Panc1 (cell line): ENCODE measurements around the gene ACVR1B. TPM values are rescaled to one million over a fixed set of nuclear protein-coding genes. Genes with fewer than 3 reads are reported as not detected.

Source experiments
- ATAC-seq: fragments of 200-7000 bp; cut with Tn5 transposase; 2 replicates; pipeline ENCODE4 v1.9.1; 2020; ENCODE audit warnings: mild to moderate bottlenecking, moderate library complexity
- BruUV-seq: library from RNA; stranded (reverse); fragments of 400-500 nt; replicated peaks from 2 replicates; lab custom pipeline; 2021; lab: Mats Ljungman, UMichigan
- CTCF ChIA-PET: fragments of 300-600 bp; sonication (Branson Sonifier 250); formaldehyde crosslinking; loops from one replicate; lab custom pipeline; 2022; ENCODE audit warnings: antibody characterized with exemption; lab: Charles Lee
- POLR2A ChIA-PET: fragments of 300-600 bp; sonication (Branson Sonifier 250); formaldehyde crosslinking; loops from one replicate; lab custom pipeline; 2022; ENCODE audit warnings: antibody characterized with exemption; lab: Charles Lee
- DNase-seq: peaks from one replicate; pipeline ENCODE4 v3.0.0-alpha.2; 2010; ENCODE audit warnings: low read depth, low spot score
- H3K27ac ChIP-seq: 2 replicates; pipeline ENCODE4 v1.5.1; 2011; ENCODE audit warnings: mild to moderate bottlenecking, low read length, inconsistent platforms
- H3K27me3 ChIP-seq: fragments of 200-500 bp; sonication (Bioruptor generic); 2 replicates; pipeline ENCODE4 v1.6.0; 2014; ENCODE audit warnings: low read length, inconsistent platforms; ENCODE audit not compliant: control insufficient read depth, insufficient read depth
- H3K36me3 ChIP-seq: fragments of 200-500 bp; sonication (Bioruptor generic); 2 replicates; pipeline ENCODE4 v1.5.1; 2014; ENCODE audit warnings: inconsistent platforms, mild to moderate bottlenecking, low read length, moderate library complexity; ENCODE audit not compliant: control insufficient read depth, insufficient read depth
- H3K4me1 ChIP-seq: 2 replicates; pipeline ENCODE4 v1.5.1; 2011; ENCODE audit warnings: inconsistent platforms, mild to moderate bottlenecking, low read length, moderate library complexity; ENCODE audit not compliant: control insufficient read depth, insufficient read depth
- H3K4me3 ChIP-seq, 2 experiments: 2 replicates each; pipeline ENCODE4 v1.5.1; 2011 to 2012; ENCODE audit warnings: low read depth in 2 of 2, low read length in 2 of 2, mild to moderate bottlenecking in 2 of 2, inconsistent platforms in 1 of 2, moderate library complexity in 1 of 2
- H3K9me3 ChIP-seq: fragments of 200-500 bp; sonication (Bioruptor generic); 2 replicates; pipeline ENCODE4 v1.5.1; 2014; ENCODE audit warnings: low read depth, mild to moderate bottlenecking, inconsistent platforms, low read length, moderate library complexity; ENCODE audit not compliant: control insufficient read depth, insufficient read depth
- CTCF ChIP-seq: fragments of 450-650 bp; IDR thresholded peaks from 2 replicates; pipeline ENCODE4 v1.5.1; 2017; ENCODE audit warnings: mild to moderate bottlenecking
- POLR2AphosphoS5 ChIP-seq: IDR thresholded peaks from 2 replicates; pipeline ENCODE4 v1.6.1; 2012; ENCODE audit warnings: mild to moderate bottlenecking, low read depth, low read length, moderate library complexity
- REST ChIP-seq, 2 experiments: IDR thresholded peaks; 2 replicates each; pipeline ENCODE4 v1.6.1; 2011 to 2012; ENCODE audit warnings: low read depth in 2 of 2, control low read depth in 1 of 2, low read length in 1 of 2, mild to moderate bottlenecking in 1 of 2, moderate library complexity in 1 of 2; ENCODE audit not compliant: insufficient read depth in 1 of 2
- SIN3A ChIP-seq: IDR thresholded peaks from 2 replicates; pipeline ENCODE4 v1.6.1; 2012; ENCODE audit warnings: low read depth, mild to moderate bottlenecking, low read length, moderate library complexity, borderline replicate concordance; ENCODE audit not compliant: insufficient read depth
- TCF7L2 ChIP-seq: IDR thresholded peaks from 2 replicates; pipeline ENCODE4 v1.6.1; 2011; ENCODE audit warnings: mild to moderate bottlenecking, low read depth, low read length, inconsistent platforms
- in situ Hi-C: cut with HindIII; loops from 2 replicates; pipeline ENCODE4 v1.10.0; 2016; ENCODE audit warnings: low sequenced_read_pairs, low pct_unique_long_range_greater_than_20kb
- intact Hi-C: fragments of 100-400 bp; cut with micrococcal nuclease; formaldehyde crosslinking; loops from one replicate; pipeline ENCODE4 v1.10.0; 2022; ENCODE audit not compliant: unreplicated experiment
- total RNA-seq: library from RNA; stranded (reverse); gene quantifications from one replicate; pipeline ENCODE4 v1.2.1, GENCODE V29; 2021; ENCODE audit not compliant: unreplicated experiment

ACVR1B gene
- total RNA-seq, 1 experiment from 2014 or later: 23.0 TPM

GRCh38 chr12:52005903-52006703, 54.6 kb downstream of the ACVR1B start:
- TF ChIP-seq TCF7L2 (no peak), CTCF (no peak), REST (IDR thresholded peaks at IDR 0.05; ENCODE audit: insufficient read depth in 1 of 2, low read depth in 2 of 2, low read length in 1 of 2) (no peak), SIN3A (no peak), POLR2AphosphoS5 (no peak)
- Histone ChIP-seq H3K9me3 (no peaks in the 10 kb centered on the region), H3K36me3 (no peaks in the 10 kb centered on the region), H3K27me3 (peaks cover 4% of the 10 kb centered on the region; the same call in 1 of the 2 replicates), H3K4me3 (peak overlapping the region; percentile 36 to 41; a peak in 3 of 4 replicates), H3K27ac (no peak overlapping the region), H3K4me1 (no peaks in the 10 kb centered on the region)
- ChIA-PET POLR2A (interaction anchor here (0.7 kb wide), 1 partner anchor 1895 kb away, joined by 3 read pairs; no protein-coding TSS in a partner anchor), CTCF (interaction anchor here (0.8 kb wide), 2 partner anchors 14 to 19 kb away, joined by 3 read pairs; no protein-coding TSS in a partner anchor)
- DNase-seq: no peak
- ATAC-seq: peak; percentile 17; the same call in 1 of the 2 replicates
- no TSS peak for BruUV-seq
- in situ Hi-C loops: no loop called here
- intact Hi-C loops: loop anchor here (2.0 kb wide), 1 partner anchor 15 kb away; no protein-coding TSS in a partner anchor

GRCh38 chr12:52006726-52007157, 55.2 kb downstream of the ACVR1B start, which contains the start of gene TAMALIN:
Gene TAMALIN (plus strand): TSS chr12:52006946. CDS start chr12:52007020, 74 bp downstream.
- ATAC-seq (peak; percentile 60), DNase-seq (no peak)
- peaks cover 4% of the 10 kb centered on the region; the same call in 1 of the 2 replicates for H3K27me3 ChIP-seq
- intact Hi-C loops (no loop called here), in situ Hi-C loops (no loop called here)
- H3K4me1 ChIP-seq: no peaks in the 10 kb centered on the region
- TF ChIP-seq REST (IDR thresholded peaks at IDR 0.05; ENCODE audit: insufficient read depth in 1 of 2, low read depth in 2 of 2, low read length in 1 of 2) (no peak), SIN3A (no peak), TCF7L2 (no peak), CTCF (no peak), POLR2AphosphoS5 (no peak)
- no peaks in the 10 kb centered on the region for H3K36me3 ChIP-seq
- ChIA-PET POLR2A (interaction anchor here (0.7 kb wide), 1 partner anchor 1896 kb away, joined by 3 read pairs; no protein-coding TSS in a partner anchor), CTCF (interaction anchor here (0.8 kb wide), 2 partner anchors 14 to 18 kb away, joined by 3 read pairs; no protein-coding TSS in a partner anchor)
- H3K4me3 ChIP-seq: peak within 1 kb of the TSS; percentile 36 to 41
- BruUV-seq: no TSS peak
- H3K9me3 ChIP-seq: no peaks in the 10 kb centered on the region
- no peak within 1 kb of the TSS for H3K27ac ChIP-seq
